T47D (cell line): ENCODE data around the gene BTN1A1.
A peak's percentile ranks its signal among the peaks of the same experiment; 100 is the strongest.

Experiments
- DNase-seq, 2 experiments: peaks; one replicate each; pipeline versions ENCODE4 v3.0.0 to v3.0.0-alpha.2; 2011 to 2012; ENCODE audit warnings: low read depth in 1 of 2, low spot score in 1 of 2
- JUND ChIP-seq: IDR thresholded peaks from 2 replicates; pipeline ENCODE4 v1.6.1; 2012; ENCODE audit warnings: low read depth
- in situ Hi-C: cut with HindIII; loops from 2 replicates; pipeline ENCODE4 v1.10.0; 2016; ENCODE audit warnings: low sequenced_read_pairs, low pct_unique_long_range_greater_than_20kb

The BTN1A1 gene

GRCh38 chr6:26468829-26469228 lies 31.3 kb upstream of the BTN1A1 start:
- in situ Hi-C loops, result no loop called here
- DNase-seq, result no peak
- TF ChIP-seq JUND, result no peak

GRCh38 chr6:26470643-26471042 lies 29.5 kb upstream of the BTN1A1 start:
- in situ Hi-C loops, result no loop called here
- DNase-seq, result no peak
- no peak for TF ChIP-seq JUND

GRCh38 chr6:26471970-26472369 lies 28.1 kb upstream of the BTN1A1 start:
- TF ChIP-seq JUND, result no peak
- no peak for DNase-seq
- in situ Hi-C loops, result no loop called here

DNA sequence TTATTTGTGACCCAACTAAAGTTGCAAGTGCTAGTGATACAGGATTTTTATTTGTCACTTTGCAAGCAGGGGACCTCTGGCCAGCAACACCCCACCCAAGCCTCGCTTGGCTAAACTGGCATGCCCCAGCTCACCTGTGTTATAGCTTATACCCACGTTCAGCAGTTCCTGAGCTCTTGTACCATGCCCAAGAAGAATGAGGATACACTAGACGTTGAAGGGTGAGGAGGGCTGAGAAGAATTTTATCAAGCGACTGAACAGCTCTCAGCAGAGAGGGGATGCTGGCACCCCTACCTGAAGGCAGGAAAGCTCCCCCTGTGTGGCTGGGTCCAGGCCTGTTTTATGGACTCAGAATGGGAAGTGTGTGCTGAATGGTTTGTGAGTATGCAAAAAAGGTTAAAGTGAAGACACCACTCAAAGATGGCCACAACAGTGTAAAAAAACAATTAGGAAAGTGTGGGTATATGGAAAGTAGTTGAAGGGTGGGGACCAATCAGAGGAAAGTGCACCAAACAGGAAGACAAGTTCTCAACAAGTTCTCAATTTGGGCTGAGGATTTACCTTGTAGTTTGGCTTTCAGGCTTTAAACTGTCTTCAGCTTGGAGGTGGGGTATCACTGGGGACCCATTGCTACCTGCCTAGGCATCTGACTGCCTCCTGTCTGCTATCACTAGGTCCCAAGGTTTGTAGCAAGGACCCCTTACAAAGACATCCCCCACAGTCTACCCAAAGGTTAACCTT lies 27.4 kb upstream of the BTN1A1 start:
- TF ChIP-seq JUND, result no peak
- DNase-seq, result no peak
- in situ Hi-C loops, result no loop called here

DNA sequence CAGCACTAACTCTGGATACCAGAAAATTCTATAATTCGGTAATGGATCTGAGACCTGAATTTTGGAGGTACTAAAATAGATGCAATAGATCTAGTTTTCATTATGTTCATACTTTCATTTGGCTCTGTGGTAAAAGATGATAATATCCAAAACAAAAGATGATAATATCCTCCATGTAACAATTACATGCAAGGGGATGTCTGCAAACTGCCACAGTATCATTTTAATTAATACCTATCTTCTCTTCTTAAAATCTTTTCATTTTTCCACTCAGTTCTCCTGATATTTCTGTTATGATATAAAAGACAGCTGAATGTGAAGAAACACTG lies 26.7 kb upstream of the BTN1A1 start:
- TF ChIP-seq JUND, result no peak
- no peak for DNase-seq
- in situ Hi-C loops, result no loop called here

DNA sequence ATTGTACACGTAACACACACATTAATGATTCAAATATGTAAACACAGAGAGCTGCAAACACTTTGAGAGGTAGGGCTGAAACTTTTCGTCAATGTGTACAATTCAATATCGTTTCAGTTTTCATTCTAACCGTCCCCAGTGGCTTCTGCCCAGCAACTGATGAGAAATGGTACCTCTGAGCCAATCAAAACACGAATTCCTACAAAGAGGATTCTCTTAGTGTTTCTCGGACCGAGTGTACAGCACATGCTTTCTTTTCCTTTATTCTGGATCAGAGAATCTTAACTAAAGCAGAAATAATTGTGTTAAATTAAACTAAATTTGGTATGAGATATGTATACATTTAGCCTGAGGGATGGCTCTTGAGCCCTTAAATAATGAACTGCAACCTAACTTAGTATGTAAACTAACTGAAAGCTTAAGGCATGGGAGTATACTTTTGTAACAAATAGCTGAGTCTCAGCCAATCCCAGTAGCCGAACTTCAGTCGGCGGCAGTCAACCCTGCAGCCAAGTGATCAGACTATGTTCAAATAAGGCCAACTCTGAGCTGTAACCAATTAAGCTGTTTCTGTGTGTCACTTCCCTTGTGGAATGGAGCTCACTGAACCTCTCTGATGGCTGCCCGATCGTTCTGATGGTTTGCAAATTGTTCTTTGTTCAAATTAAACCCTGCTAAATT lies 26.2 kb upstream of the BTN1A1 start:
- TF ChIP-seq JUND, result no peak

GRCh38 chr6:26474439-26474881 lies 25.6 kb upstream of the BTN1A1 start:
- in situ Hi-C loops, result no loop called here
- no peak for TF ChIP-seq JUND
- no peak for DNase-seq

More for the DNA sequence above, 26.2 kb upstream of the BTN1A1 start:
- peak; percentile 76 to 92 for DNase-seq
- in situ Hi-C loops, result no loop called here

- DNase-seq, result no peak
- TF ChIP-seq JUND, result no peak
- in situ Hi-C loops, result no loop called here
Observed at GRCh38 chr6:26475823-26476729, 24.0 kb upstream of the BTN1A1 start.

DNA sequence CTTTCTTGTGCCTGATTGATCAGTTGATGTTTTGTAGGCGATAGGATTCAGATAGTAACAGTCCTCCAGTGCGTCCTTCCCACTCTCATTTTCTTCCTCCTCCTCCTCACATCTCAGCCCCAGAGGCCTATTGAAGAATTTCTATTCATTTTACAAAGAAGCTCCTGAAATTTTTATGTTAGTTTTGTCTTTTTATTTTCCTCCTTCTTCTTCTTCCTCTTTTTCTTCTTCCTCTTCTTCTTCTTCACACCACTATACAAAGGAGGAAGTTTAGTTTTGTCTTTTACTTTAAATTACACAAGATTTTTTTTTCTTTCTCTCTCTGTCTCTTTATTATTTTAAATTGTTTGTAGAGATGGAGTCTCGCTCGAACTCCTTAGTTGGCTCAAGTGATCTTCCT lies 23.2 kb upstream of the BTN1A1 start:
- in situ Hi-C loops, result no loop called here
- no peak for DNase-seq
- TF ChIP-seq JUND, result no peak

GRCh38 chr6:26477426-26477825 lies 22.7 kb upstream of the BTN1A1 start:
- TF ChIP-seq JUND, result no peak
- no peak for DNase-seq
- in situ Hi-C loops, result no loop called here

- TF ChIP-seq JUND, result no peak
- in situ Hi-C loops, result no loop called here
Observed at GRCh38 chr6:26478100-26478984, 21.8 kb upstream of the BTN1A1 start.

DNA sequence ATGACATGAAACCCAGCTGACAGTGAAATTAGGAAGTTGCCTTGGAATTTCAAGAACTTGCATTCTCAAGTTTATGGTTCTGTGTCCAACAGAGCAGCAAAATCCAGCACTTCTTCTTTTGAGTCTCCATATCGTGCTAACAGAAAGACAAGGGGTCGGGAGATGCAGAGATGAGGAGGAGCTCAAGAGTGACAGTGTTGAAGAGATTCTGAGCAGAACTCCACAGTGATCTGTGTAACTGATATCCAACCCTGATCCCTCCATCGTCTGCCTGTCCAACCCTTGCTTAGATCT lies 21.2 kb upstream of the BTN1A1 start:
- in situ Hi-C loops, result no loop called here
- no peak for DNase-seq

More at GRCh38 chr6:26478100-26478984, 21.8 kb upstream of the BTN1A1 start:
- DNase-seq, result no peak

More for the DNA sequence above, 21.2 kb upstream of the BTN1A1 start:
- no peak for TF ChIP-seq JUND
